Esophagus squamous epithelium (tissue), 5 donors: Measurements from ENCODE around the gene ABCC9. TPM values are rescaled to one million over a fixed set of nuclear protein-coding genes. Genes with fewer than 3 reads are reported as not detected.
A peak's percentile ranks its signal among the peaks of the same experiment; 100 is the strongest.
"Not testable (repeated sequence)": the region's sequence is repeated elsewhere in the genome, so short reads cannot be mapped to it uniquely, and the experiment has no call there.

ENCODE experiments used
- DNase-seq: peaks from one replicate; lab custom pipeline; 2025; lab: John Stamatoyannopoulos, UW
- H3K27ac ChIP-seq, 4 donors: fragments of 200-600 bp; sonication (generic); one replicate each; pipeline ENCODE4 v1.5.1; 2016 to 2019; ENCODE audit warnings: mild to moderate bottlenecking in 1 of 4
- H3K27me3 ChIP-seq, 4 donors: fragments of 200-600 bp; sonication (generic); 1 replicate in 3 of 4; 2 replicates in 1 of 4; pipeline versions ENCODE4 v1.5.1 to v1.6.0; 2017 to 2021; ENCODE audit warnings: antibody characterized with exemption in 1 of 4
- H3K36me3 ChIP-seq, 3 donors: fragments of 200-600 bp; sonication (generic); one replicate each; pipeline ENCODE4 v1.5.1; 2016 to 2019
- H3K4me1 ChIP-seq, 3 donors: fragments of 200-600 bp; sonication (generic); one replicate each; pipeline ENCODE4 v1.5.1; 2017 to 2019
- H3K4me3 ChIP-seq, 4 donors: fragments of 200-600 bp; sonication (generic); 1 replicate in 3 of 4; 2 replicates in 1 of 4; pipeline ENCODE4 v1.5.1; 2016 to 2019; ENCODE audit warnings: mild to moderate bottlenecking in 2 of 4, moderate library complexity in 1 of 4
- H3K9me3 ChIP-seq, 3 donors: fragments of 200-600 bp; sonication (generic); one replicate each; pipeline ENCODE4 v1.5.1; 2016 to 2019
- POLR2A ChIP-seq, 4 donors: fragments of 450-650 bp; IDR thresholded peaks; one replicate each; pipeline ENCODE4 v1.6.1; 2017; ENCODE audit warnings: antibody characterized with exemption in 4 of 4, mild to moderate bottlenecking in 4 of 4, moderate library complexity in 3 of 4
- WGBS, 2 donors: methylation state at CpG; one replicate each; pipeline ENCODE4 v1.1.5; 2018; 5-methylcytosine and 5-hydroxymethylcytosine counted together
- intact Hi-C: fragments of 100-400 bp; cut with DNase I; formaldehyde crosslinking; loops from one replicate; pipeline ENCODE4 v1.15.0; 2022
- total RNA-seq, 4 donors: library from RNA; depleted of rRNA; stranded (reverse); fragments of >200 nt; gene quantifications; one replicate each; pipeline ENCODE4 v1.1.0, GENCODE V29; 2016
- TF ChIP-seq, protein P1 (sequence below), 6 experiments: fragments of 450-650 bp in 4 of 6; fragments of 200-600 bp in 2 of 6; sonication (generic) in 2 of 6; IDR thresholded peaks; one replicate each; pipeline ENCODE4 v1.5.1; 2016 to 2019; ENCODE audit warnings: antibody characterized with exemption in 6 of 6, mild to moderate bottlenecking in 4 of 6, moderate library complexity in 4 of 6
- donor health status: DM: yes; HTN: yes; CAD: no.

The ABCC9 gene
- total RNA-seq, 4 donors from 2014 or later, result 0.68 to 11.6 (median 6.0) TPM

DNA sequence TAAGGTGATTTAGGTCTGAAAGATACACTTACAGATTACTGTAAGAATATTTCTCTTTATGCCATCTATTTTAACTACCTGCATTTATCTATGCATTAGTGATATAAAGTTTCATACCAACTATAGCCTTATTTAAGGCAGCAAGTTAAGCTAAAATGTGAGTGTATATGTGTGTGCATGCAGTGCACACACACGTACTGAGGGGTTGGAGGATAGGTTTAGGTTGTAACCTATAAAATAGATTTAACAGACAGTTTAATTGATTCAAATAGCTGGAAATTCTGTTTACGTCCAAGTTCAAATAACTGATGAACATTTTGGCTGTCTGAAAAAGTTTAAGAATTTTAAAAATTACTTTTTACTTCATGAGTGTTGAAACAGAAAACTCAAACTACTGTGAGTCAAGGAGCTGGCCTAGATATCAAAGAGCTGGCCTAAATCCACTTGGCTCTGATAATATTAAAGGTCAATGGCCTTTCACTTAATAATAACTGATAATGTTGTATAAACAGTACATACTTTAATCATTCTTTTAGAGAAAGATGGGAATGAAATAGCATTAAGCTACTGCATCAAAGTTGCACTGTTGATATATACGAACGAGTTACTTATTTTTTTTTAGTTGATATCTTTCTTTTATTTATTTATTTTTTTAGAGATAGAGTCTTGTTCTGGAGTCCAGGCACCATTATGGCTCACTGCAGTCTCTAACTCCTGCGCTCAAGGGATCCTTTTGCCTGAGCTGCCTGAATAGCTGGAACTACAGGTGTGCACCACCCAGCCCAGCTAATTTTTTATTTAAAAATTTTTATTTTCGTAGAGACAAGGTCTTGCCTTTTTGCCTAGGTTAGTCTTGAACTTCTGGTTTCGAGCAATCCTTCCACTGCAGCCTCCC lies 152.9 kb downstream of the ABCC9 start:
- no peaks in the 10 kb centered on the region for H3K36me3 ChIP-seq
- H3K4me1 ChIP-seq, result no peaks in the 10 kb centered on the region
- intact Hi-C loops, result no loop called here
- no peak for TF ChIP-seq POLR2A (IDR thresholded peaks at IDR 0.05)
- TF ChIP-seq, protein P1, sequence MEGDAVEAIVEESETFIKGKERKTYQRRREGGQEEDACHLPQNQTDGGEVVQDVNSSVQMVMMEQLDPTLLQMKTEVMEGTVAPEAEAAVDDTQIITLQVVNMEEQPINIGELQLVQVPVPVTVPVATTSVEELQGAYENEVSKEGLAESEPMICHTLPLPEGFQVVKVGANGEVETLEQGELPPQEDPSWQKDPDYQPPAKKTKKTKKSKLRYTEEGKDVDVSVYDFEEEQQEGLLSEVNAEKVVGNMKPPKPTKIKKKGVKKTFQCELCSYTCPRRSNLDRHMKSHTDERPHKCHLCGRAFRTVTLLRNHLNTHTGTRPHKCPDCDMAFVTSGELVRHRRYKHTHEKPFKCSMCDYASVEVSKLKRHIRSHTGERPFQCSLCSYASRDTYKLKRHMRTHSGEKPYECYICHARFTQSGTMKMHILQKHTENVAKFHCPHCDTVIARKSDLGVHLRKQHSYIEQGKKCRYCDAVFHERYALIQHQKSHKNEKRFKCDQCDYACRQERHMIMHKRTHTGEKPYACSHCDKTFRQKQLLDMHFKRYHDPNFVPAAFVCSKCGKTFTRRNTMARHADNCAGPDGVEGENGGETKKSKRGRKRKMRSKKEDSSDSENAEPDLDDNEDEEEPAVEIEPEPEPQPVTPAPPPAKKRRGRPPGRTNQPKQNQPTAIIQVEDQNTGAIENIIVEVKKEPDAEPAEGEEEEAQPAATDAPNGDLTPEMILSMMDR (IDR thresholded peaks at IDR 0.05), result no peak
- H3K9me3 ChIP-seq, result no peaks in the 10 kb centered on the region
- no peak overlapping the region for H3K27ac ChIP-seq
- no peak overlapping the region for H3K4me3 ChIP-seq
- WGBS, 2 donors, result 53 to 63% methylated on average over 7 of the region's 7 CpGs
- no peaks in the 10 kb centered on the region for H3K27me3 ChIP-seq
- no peak for DNase-seq

DNA sequence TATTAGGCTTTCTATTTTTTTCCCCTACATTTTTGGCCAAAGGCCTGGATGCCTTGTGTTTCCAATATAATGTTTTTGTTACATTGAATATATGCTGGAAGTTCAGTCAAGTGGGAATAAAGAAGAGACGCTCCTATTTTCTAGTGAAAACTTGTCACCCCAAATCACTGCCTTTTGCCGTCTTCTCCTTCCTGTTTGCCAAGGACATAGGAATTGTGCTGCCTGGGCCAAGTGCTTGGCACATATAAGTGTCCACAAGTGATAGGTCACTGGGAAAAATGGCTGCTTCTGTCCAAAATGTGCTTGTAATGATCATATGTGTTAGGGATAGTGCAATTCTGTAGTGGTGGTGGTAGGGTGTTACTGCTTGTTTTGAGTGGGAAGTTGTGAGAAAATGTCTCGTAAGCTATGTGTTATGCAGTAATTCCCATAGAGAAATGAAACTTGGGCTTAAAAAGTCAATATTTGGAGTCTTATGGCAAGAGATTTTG lies 155.1 kb downstream of the ABCC9 start:
- no peaks in the 10 kb centered on the region for H3K27me3 ChIP-seq
- intact Hi-C loops, result no loop called here
- DNase-seq, result no peak
- TF ChIP-seq, protein P1 (IDR thresholded peaks at IDR 0.05), result no peak
- TF ChIP-seq POLR2A (IDR thresholded peaks at IDR 0.05), result no peak
- no peak overlapping the region for H3K27ac ChIP-seq
- 64 to 69% methylated on average over 3 of the region's 3 CpGs for WGBS, 2 donors
- no peaks in the 10 kb centered on the region for H3K9me3 ChIP-seq
- no peak overlapping the region for H3K4me3 ChIP-seq
- no peaks in the 10 kb centered on the region for H3K4me1 ChIP-seq
- no peaks in the 10 kb centered on the region for H3K36me3 ChIP-seq

GRCh38 chr12:21782723-21783122 lies 158.5 kb downstream of the ABCC9 start:
- H3K27me3 ChIP-seq, H3K27ac ChIP-seq, intact Hi-C loops, H3K4me1 ChIP-seq, H3K4me3 ChIP-seq, H3K36me3 ChIP-seq, DNase-seq, H3K9me3 ChIP-seq: not testable (repeated sequence)
- WGBS, 2 donors, result 92 to 94% methylated on average over 3 of the region's 3 CpGs

- Histone ChIP-seq H3K27me3 (peaks cover 0 to 4% (median 0%) of the 10 kb centered on the region in 4 donors), H3K36me3 (no peaks in the 10 kb centered on the region), H3K9me3 (no peaks in the 10 kb centered on the region), H3K27ac (no peak overlapping the region), H3K4me3 (no peak overlapping the region), H3K4me1 (no peaks in the 10 kb centered on the region)
- no peak for TF ChIP-seq POLR2A (IDR thresholded peaks at IDR 0.05)
- TF ChIP-seq, protein P1 (IDR thresholded peaks at IDR 0.05), result no peak
- no peak for DNase-seq
- 54 to 65% methylated on average over 3 of the region's 3 CpGs for WGBS, 2 donors
- intact Hi-C loops, result no loop called here
These were observed 160.4 kb downstream of the ABCC9 start for GRCh38 chr12:21780786-21781185.

DNA sequence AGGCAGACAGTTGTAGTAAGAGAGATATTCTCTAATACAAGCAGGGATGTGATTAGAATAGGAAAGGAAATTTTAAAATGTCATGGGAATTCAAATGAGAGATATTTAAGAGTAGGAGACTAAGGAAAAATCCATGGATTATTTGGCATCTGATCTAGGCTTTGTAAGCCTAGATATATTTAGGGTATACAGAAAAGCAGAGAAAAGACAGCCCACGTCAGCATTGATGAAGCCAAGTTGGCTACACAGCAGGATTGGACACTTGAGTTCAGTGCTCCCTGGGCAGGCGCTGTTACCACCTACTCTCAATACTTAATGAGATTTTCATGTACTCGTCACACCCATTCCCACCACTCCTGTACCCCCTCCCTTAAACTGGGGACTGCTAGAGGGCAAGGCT lies 165.1 kb downstream of the ABCC9 start:
- DNase-seq, result no peak
- H3K27ac ChIP-seq, result peak overlapping the region in 3 of 4 donors; percentile 81 to 89 (median 85)

More for the DNA sequence above, 165.1 kb downstream of the ABCC9 start:
- H3K4me3 ChIP-seq, result no peak overlapping the region
- H3K36me3 ChIP-seq, result no peaks in the 10 kb centered on the region
- no peaks in the 10 kb centered on the region for H3K9me3 ChIP-seq
- TF ChIP-seq POLR2A (IDR thresholded peaks at IDR 0.05), result no peak
- TF ChIP-seq, protein P1 (IDR thresholded peaks at IDR 0.05), result no peak
- peaks cover 0 to 32% (median 0%) of the 10 kb centered on the region in 4 donors for H3K27me3 ChIP-seq
- intact Hi-C loops, result no loop called here
- peaks cover 0 to 17% (median 7%) of the 10 kb centered on the region in 3 donors for H3K4me1 ChIP-seq
- WGBS, 2 donors, result 74 to 90% methylated on average over 3 of the region's 3 CpGs
